ENCODE data around the gene HLA-A. TPM values are rescaled to one million over a fixed set of nuclear protein-coding genes. Genes with fewer than 3 reads are reported as not detected.
"Not testable (repeated sequence)": the region's sequence is repeated elsewhere in the genome, so short reads cannot be mapped to it uniquely, and the experiment has no call there.

Gene HLA-A
- total and polyA plus RNA-seq, 7 donors = 279 to 2,938 (median 402) TPM

- 62 to 89% methylated on average over 6 of the region's 6 CpGs for WGBS, 2 donors
- DNase-seq = no peak
- Histone ChIP-seq H3K27me3 (no peaks in the 10 kb centered on the region), H3K4me3 (no peak overlapping the region), H3K36me3 (no peaks in the 10 kb centered on the region), H3K9me3 (no peaks in the 10 kb centered on the region), H3K27ac (no peak overlapping the region), H3K4me1 (peaks cover 0 to 4% (median 0%) of the 10 kb centered on the region in 4 donors)
- intact Hi-C loops (cut with DNase I) = loop anchor here (2.0 to 5.0 kb wide), 3 partner anchors 15 to 49 kb away; partner anchors contain the start of gene HLA-A
- TF ChIP-seq CTCF (IDR thresholded peaks at IDR 0.05) (no peak), EP300 (IDR thresholded peaks at IDR 0.05) (no peak), POLR2AphosphoS5 (IDR thresholded peaks at IDR 0.05) (no peak), POLR2A (IDR thresholded peaks at IDR 0.05) (no peak)
Measured at GRCh38 chr6:29927841-29928388, 14.4 kb upstream of the HLA-A start.

- WGBS, 2 donors = 82 to 83% methylated on average over 7 of the region's 7 CpGs
- H3K27me3 ChIP-seq; H3K36me3 ChIP-seq; DNase-seq; H3K4me1 ChIP-seq; H3K4me3 ChIP-seq; H3K27ac ChIP-seq; intact Hi-C loops (cut with DNase I); H3K9me3 ChIP-seq: not testable (repeated sequence)
Measured at GRCh38 chr6:29930047-29930446, 12.3 kb upstream of the HLA-A start.

- Histone ChIP-seq H3K4me1 (no peaks in the 10 kb centered on the region), H3K9me3 (no peaks in the 10 kb centered on the region), H3K27ac (no peak overlapping the region), H3K36me3 (no peaks in the 10 kb centered on the region), H3K4me3 (no peak overlapping the region), H3K27me3 (no peaks in the 10 kb centered on the region)
- no peak for DNase-seq
- 94% methylated on average over 10 to 14 of the region's 14 CpGs for WGBS, 2 donors
- intact Hi-C loops (cut with DNase I) = no loop called here
- TF ChIP-seq EP300 (IDR thresholded peaks at IDR 0.05) = no peak
- TF ChIP-seq POLR2AphosphoS5 (IDR thresholded peaks at IDR 0.05) = no peak
- no peak for TF ChIP-seq CTCF (IDR thresholded peaks at IDR 0.05)
- TF ChIP-seq POLR2A (IDR thresholded peaks at IDR 0.05) = no peak
Measured at GRCh38 chr6:29933955-29934354, 8.4 kb upstream of the HLA-A start.

- no peak overlapping the region for H3K27ac ChIP-seq
- H3K4me1 ChIP-seq = no peaks in the 10 kb centered on the region
- intact Hi-C loops (cut with DNase I) = no loop called here
- no peaks in the 10 kb centered on the region for H3K27me3 ChIP-seq
- WGBS, 2 donors = 0 to 34% methylated on average over 1 of the region's 1 CpG
- no peaks in the 10 kb centered on the region for H3K36me3 ChIP-seq
- no peak overlapping the region for H3K4me3 ChIP-seq
- TF ChIP-seq CTCF (IDR thresholded peaks at IDR 0.05) (no peak), POLR2AphosphoS5 (IDR thresholded peaks at IDR 0.05) (no peak), EP300 (IDR thresholded peaks at IDR 0.05) (no peak), POLR2A (IDR thresholded peaks at IDR 0.05) (no peak)
- no peaks in the 10 kb centered on the region for H3K9me3 ChIP-seq
- no peak for DNase-seq
Measured at GRCh38 chr6:29935273-29935955, 6.9 kb upstream of the HLA-A start.

- Histone ChIP-seq H3K4me1 (peaks cover 0 to 6% (median 2%) of the 10 kb centered on the region in 4 donors), H3K4me3 (no peak overlapping the region), H3K27me3 (no peaks in the 10 kb centered on the region), H3K27ac (no peak overlapping the region), H3K36me3 (no peaks in the 10 kb centered on the region), H3K9me3 (no peaks in the 10 kb centered on the region)
- peak in 1 of 4 donors; percentile 11 for TF ChIP-seq POLR2AphosphoS5 (IDR thresholded peaks at IDR 0.05)
- TF ChIP-seq POLR2A (IDR thresholded peaks at IDR 0.05) = no peak
- intact Hi-C loops (cut with DNase I) = no loop called here
- no peak for DNase-seq
- 64 to 93% methylated on average over 9 of the region's 9 CpGs for whole genome bisulfite sequencing, 2 donors
Measured at GRCh38 chr6:29938746-29939508, 3.4 kb upstream of the HLA-A start.

Measured in sigmoid colon (tissue), 7 donors.